Testis (tissue), 2 donors: ENCODE data around the gene MRPL24.

Source experiments
- CTCF ChIP-seq, 3 experiments: fragments of 450-650 bp in 2 of 3; fragments of 200-600 bp in 1 of 3; sonication (generic) in 1 of 3; IDR thresholded peaks; one replicate each; pipeline ENCODE4 v1.5.1; 2016 to 2019; ENCODE audit warnings: antibody characterized with exemption in 3 of 3, mild to moderate bottlenecking in 2 of 3, moderate library complexity in 1 of 3
- POLR2A ChIP-seq: fragments of 450-650 bp; IDR thresholded peaks from one replicate; pipeline ENCODE4 v1.6.1; 2017; ENCODE audit warnings: antibody characterized with exemption, mild to moderate bottlenecking, moderate library complexity

DNA sequence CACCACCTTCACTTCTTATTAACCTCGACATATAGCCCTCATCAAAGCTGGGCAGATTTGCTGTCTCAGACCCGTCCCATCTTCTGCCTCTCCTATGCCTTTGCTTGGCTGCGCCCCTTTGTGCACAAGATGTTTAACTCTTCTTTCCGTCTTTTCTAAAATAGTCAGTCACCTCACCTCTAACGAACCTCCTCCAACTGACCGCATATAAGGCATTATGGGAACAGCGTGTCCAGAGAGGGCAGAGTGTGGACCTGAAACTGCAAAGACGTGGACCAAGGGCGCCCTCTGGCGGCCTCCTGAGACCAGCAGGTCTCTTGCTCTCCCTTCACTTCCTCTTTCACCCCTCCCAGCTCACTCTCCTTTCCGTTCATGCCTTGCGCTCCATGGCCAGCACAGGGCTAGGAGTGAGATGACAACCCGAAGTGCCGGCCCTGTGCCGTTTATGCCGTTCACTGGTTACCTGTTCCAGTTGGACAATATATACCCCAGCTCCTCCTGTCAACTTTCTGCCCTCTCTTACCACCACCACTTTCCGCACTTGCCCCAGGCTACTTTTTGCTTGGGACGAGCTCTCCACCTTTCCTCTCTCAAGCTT lies 15.1 kb downstream of the MRPL24 start:
- peak; percentile 90 to 93 (median 93) for TF ChIP-seq CTCF (IDR thresholded peaks at IDR 0.05)
- no peak for TF ChIP-seq POLR2A
